OCI-M1 (cell line): Measurements from ENCODE around the gene ZNG1B.
"Not testable (repeated sequence)": the region's sequence is repeated elsewhere in the genome, so short reads cannot be mapped to it uniquely, and the experiment has no call there.

Experiments
- DNase-seq: peaks from one replicate; lab custom pipeline; 2025; lab: John Stamatoyannopoulos, UW

Gene ZNG1B

GRCh38 chr2:113503094-113504042, 65.9 kb downstream of the ZNG1B start:
- DNase-seq = not testable (repeated sequence)

GRCh38 chr2:113504081-113504480, 66.6 kb downstream of the ZNG1B start:
- DNase-seq = not testable (repeated sequence)

GRCh38 chr2:113507394-113508140, 70.1 kb downstream of the ZNG1B start:
- DNase-seq = not testable (repeated sequence)

GRCh38 chr2:113508187-113508586, 70.7 kb downstream of the ZNG1B start:
- not testable (repeated sequence) for DNase-seq

DNA sequence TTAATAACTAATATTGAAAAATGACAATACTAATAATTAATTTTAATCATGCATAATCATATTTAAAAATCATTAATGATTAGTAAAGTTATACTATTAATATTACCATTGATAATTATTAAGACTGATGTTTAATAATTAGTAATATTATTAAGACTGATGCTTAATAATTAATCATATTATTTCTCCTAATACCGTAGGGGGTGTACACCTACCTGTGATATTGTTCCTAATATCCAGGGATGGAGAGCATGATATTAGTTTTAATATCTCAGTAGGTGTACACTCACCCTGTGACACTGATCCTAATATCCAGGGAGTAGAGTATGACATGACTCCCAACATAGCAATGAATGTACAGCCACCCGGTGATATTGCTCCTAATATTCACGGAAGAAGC, 73.4 kb downstream of the ZNG1B start:
- not testable (repeated sequence) for DNase-seq

DNA sequence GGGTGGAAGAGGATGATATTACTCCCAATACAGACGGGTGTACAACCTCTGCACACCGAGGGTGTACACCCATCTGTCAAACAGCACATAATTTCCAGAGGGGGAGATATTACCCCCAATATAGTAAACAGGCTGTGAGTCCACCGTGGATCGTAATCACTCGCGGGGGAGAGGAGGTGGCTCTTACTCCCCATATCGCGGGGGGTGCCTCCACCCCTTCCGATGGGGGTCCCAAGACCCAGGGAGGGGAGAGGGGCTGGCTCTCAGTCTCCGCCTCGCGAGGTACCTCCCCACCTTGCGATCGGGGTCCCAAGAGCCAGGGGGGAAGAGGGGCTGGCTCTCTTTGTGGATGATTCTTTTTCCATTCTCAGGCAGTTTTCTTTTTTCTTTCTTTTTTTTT, 74.4 kb downstream of the ZNG1B start:
- DNase-seq = not testable (repeated sequence)

- not testable (repeated sequence) for DNase-seq
Observed at GRCh38 chr2:113515457-113515856, 78.0 kb downstream of the ZNG1B start.

DNA sequence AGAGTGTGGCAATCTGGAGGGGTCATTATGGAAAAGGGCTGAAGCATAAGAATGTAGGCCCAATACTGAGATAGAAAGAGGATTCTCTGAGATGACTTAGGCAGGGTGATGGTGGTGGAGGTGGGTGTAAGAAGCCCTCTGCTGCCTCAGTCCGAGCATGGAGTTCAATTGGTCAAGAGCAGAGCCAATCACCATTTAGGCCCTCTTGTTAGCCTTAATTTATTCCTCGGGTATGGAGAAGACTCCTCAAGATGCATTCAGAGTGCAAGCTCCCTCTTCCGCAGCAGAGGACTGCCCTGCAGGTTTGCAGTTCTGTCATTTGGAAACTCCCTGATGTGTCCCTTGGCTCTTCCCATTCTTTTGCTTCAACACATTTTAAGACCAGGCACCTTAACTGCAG, 78.5 kb downstream of the ZNG1B start:
- not testable (repeated sequence) for DNase-seq

DNA sequence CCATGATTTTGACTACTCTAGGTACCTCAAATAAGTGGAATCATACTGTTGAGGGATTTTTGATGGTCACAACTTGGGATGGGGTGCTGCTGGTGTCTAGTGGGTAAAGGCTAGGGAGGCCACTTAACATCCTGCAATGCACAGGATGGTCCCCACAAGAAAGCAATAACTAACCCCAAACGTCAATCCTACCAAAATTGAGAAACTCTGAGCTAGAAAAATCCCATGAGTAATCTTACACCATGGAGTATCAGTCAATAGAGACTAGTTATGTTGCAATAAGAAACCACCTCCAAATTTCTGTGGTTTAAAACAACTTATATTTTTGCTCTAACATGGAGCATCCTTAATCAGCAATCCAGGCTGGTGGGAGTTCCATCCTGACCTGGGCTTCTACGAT, 79.5 kb downstream of the ZNG1B start:
- DNase-seq = not testable (repeated sequence)

DNA sequence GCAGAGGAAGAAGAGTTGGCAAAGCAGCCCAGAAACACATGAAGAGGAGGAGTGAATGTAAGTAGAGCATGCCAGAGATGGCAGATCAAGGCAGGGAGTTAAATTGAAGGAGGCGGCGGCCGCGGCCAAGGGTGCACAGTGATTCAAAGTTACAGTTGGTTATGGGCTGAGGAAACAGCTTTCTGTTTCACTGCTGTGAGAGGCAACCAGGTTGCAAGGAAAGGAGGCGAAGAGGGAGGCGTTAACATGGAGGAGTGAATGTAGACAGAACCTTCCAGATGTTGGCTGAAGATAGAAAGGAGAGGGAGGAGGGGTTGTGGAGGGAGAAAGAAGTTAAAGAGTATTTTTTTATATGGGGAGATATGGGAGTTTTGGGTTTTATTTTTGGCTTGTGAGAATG, 83.3 kb downstream of the ZNG1B start:
- DNase-seq = not testable (repeated sequence)

DNA sequence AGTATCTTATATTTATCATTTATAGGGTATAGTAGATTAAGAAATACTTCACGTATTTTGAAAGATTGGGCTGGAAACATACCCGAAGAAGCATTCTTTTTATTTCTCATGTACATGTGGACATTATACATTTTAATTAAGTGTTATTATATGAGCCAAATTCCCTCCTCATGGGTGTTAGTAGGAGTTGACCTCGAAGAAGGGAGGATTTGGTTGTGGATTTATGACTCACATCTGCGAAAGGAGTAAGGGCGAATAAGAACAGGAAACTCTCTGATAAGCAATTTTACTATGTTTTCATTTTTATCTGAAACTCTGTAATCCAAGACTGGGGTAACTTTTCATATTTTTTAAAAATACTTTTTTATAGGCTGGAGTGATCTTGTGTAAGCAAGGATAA, 84.0 kb downstream of the ZNG1B start:
- not testable (repeated sequence) for DNase-seq

GRCh38 chr2:113524986-113525385, 87.5 kb downstream of the ZNG1B start:
- DNase-seq = not testable (repeated sequence)

- not testable (repeated sequence) for DNase-seq
Observed at GRCh38 chr2:113527350-113528045, 90.0 kb downstream of the ZNG1B start.

- DNase-seq = not testable (repeated sequence)
Observed at GRCh38 chr2:113528126-113528525, 90.6 kb downstream of the ZNG1B start.

DNA sequence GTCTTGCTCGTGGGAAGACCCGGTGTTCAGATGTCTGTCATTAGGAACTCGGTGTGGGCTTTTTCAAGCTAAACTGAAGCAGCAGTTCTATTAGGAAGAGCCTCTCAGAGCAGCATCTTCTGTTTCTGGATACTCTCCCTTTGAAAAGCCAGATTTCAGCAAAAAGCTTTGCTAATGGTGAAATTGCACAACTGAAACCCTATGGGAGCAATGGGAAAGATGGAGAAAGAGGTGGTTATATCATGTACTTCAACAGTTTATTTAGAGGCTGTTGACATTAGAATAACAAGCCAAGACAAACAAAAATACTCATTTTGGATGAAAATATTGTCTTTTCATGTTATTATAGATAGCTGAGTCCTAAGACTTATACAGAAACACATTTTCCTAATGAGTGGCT, 91.4 kb downstream of the ZNG1B start:
- not testable (repeated sequence) for DNase-seq

DNA sequence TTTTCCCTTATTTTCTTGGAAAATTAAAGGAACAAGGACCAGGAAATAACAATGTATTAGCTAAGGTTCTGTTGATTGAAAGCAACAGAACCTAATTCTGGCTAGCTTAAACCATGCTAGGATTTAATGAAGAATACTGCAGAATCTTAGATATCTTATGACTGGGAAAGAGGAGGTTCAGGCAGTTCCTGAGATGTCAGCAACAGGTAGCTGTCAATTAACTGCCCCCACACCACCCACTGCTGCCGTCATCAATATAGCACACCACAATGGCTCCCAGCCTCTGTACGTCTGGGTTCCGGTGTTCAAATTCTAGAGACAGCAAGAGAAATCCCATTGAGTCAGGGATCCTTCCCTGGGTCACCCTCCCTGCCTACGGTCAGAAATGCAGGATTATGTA, 95.5 kb downstream of the ZNG1B start:
- DNase-seq = not testable (repeated sequence)

- not testable (repeated sequence) for DNase-seq
Observed at GRCh38 chr2:113536573-113536972, 99.1 kb downstream of the ZNG1B start.

- not testable (repeated sequence) for DNase-seq
Observed at GRCh38 chr2:113540834-113541203, 103.3 kb downstream of the ZNG1B start.

DNA sequence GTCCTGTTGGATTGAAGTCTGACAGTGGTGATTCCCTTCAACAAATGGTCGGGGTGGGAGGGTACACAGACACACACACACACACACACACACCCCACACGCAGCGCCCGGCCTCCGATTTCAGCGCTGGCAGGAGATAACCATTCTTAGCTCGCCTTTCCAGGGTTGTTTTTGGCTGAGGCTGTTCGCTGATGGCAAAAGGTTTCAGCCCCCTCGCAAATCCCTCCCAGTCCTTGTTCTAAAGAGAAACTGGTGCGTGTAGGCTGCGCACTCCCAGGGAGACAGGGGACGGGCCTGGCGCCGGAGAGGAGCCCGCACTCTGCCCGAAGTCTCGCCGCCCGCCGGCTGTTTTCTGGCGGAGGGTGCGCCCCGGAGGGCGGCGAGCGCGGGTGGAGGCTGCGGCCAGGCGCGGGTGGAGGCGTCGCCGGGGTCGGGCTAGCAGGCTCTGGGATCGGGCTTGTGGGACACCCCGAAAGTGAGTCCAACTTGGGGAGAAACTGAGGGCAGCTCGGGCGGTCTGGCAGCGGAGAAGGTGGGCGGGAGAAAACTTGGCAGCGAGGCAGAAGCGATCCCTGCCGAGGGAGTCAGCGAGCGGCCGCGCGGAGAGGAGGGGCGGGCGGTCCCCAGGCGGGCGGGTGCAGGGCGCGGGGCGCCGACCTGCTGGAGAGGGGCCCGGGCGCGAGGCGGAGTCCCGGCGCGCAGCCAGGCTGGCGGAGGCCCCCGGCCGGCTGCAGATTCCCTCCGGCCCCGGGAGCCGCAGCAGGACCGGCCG, 103.9 kb downstream of the ZNG1B start:
- DNase-seq = not testable (repeated sequence)

GRCh38 chr2:113541976-113542485, 104.5 kb downstream of the ZNG1B start:
- not testable (repeated sequence) for DNase-seq

GRCh38 chr2:113542529-113542928, 105.0 kb downstream of the ZNG1B start:
- not testable (repeated sequence) for DNase-seq
